SHP77 (cell line): ENCODE results near the gene METTL15.
"Not testable (repeated sequence)": the region's sequence is repeated elsewhere in the genome, so short reads cannot be mapped to it uniquely, and the experiment has no call there.

Experiments
- DNase-seq, 2 experiments: peaks; one replicate each; lab custom pipeline; 2025; lab: John Stamatoyannopoulos, UW

METTL15 gene

GRCh38 chr11:28303477-28304191 lies 195.4 kb downstream of the METTL15 start:
- no peak for DNase-seq

GRCh38 chr11:28315440-28315839 lies 207.3 kb downstream of the METTL15 start:
- no peak for DNase-seq

GRCh38 chr11:28318871-28319270 lies 210.7 kb downstream of the METTL15 start:
- DNase-seq: no peak

- no peak for DNase-seq
Measured at GRCh38 chr11:28323621-28324020, 215.4 kb downstream of the METTL15 start.

GRCh38 chr11:28332393-28332792 lies 224.2 kb downstream of the METTL15 start:
- not testable (repeated sequence) for DNase-seq

GRCh38 chr11:28337701-28338100 lies 229.5 kb downstream of the METTL15 start:
- no peak for DNase-seq

GRCh38 chr11:28338371-28338770 lies 230.2 kb downstream of the METTL15 start:
- DNase-seq: no peak

- DNase-seq: no peak
Measured at GRCh38 chr11:28339488-28339887, 231.3 kb downstream of the METTL15 start.

GRCh38 chr11:28342716-28343115 lies 234.5 kb downstream of the METTL15 start:
- DNase-seq: no peak

GRCh38 chr11:28343304-28344233 lies 235.4 kb downstream of the METTL15 start:
- no peak for DNase-seq

- DNase-seq: no peak
Measured at GRCh38 chr11:28346209-28346608, 238.0 kb downstream of the METTL15 start.

GRCh38 chr11:28346721-28347120 lies 238.5 kb downstream of the METTL15 start:
- DNase-seq: no peak

- DNase-seq: no peak
Measured at GRCh38 chr11:28347371-28347770, 239.2 kb downstream of the METTL15 start.

GRCh38 chr11:28350216-28350615 lies 242.0 kb downstream of the METTL15 start:
- no peak for DNase-seq

GRCh38 chr11:28353991-28354390 lies 245.8 kb downstream of the METTL15 start:
- no peak for DNase-seq

GRCh38 chr11:28366549-28367346 lies 258.6 kb downstream of the METTL15 start:
- no peak for DNase-seq

- DNase-seq: not testable (repeated sequence)
Measured at GRCh38 chr11:28378095-28378494, 269.9 kb downstream of the METTL15 start.
